Keratinocyte (primary cell): Measurements from ENCODE around the gene FBXO30.

Experiments
- CTCF ChIP-seq, 3 experiments: IDR thresholded peaks in 1 of 3; conservative IDR thresholded peaks in 1 of 3; optimal IDR thresholded peaks in 1 of 3; 2 replicates in 2 of 3; 3 replicates in 1 of 3; pipeline versions ENCODE3 to v1.5.1; 2011; ENCODE audit warnings: low read length in 3 of 3, mild to moderate bottlenecking in 3 of 3, moderate library complexity in 2 of 3, control low read depth in 1 of 3, inconsistent platforms in 1 of 3; ENCODE audit not compliant: insufficient read depth in 2 of 3; ENCODE audit errors: extremely low read depth in 1 of 3
- EZH2 ChIP-seq: IDR thresholded peaks from one replicate; pipeline ENCODE4 v1.6.1; 2012; ENCODE audit warnings: inconsistent platforms, mild to moderate bottlenecking, low read length, moderate library complexity

GRCh38 chr6:145809211-145809610 lies 5.4 kb downstream of the FBXO30 start:
- TF ChIP-seq CTCF (optimal IDR thresholded peaks at IDR 0.05 in 1 of 3, IDR thresholded peaks at IDR 0.05 in 1 of 3, conservative IDR thresholded peaks at IDR 0.05 in 1 of 3; ENCODE audit: extremely low read depth in 1 of 3, insufficient read depth in 2 of 3, low read length in 3 of 3) (no peak), EZH2 (no peak)
